Kidney (tissue), 14 donors: ENCODE data around the gene FKBP1B. TPM values are rescaled to one million over a fixed set of nuclear protein-coding genes. Genes with fewer than 3 reads are reported as not detected.

Experiments
- DNase-seq, 5 donors: peaks; one replicate each; pipeline ENCODE4 v3.0.0-alpha.2; 2013 to 2020
- FAIRE-seq: peaks from 2 replicates; lab custom pipeline; 2012; peaks lifted over from hg19 to GRCh38; lab: Jason Lieb, UNC
- H3K27ac ChIP-seq, 2 donors: one replicate each; pipeline ENCODE4 v1.7.0; 2013; ENCODE audit warnings: low read depth in 2 of 2, low read length in 2 of 2, inconsistent platforms in 1 of 2
- H3K27me3 ChIP-seq: one replicate; pipeline ENCODE4 v1.7.1; 2013; ENCODE audit warnings: low read length, inconsistent platforms; ENCODE audit not compliant: control insufficient read depth, insufficient read depth
- H3K36me3 ChIP-seq, 3 donors: one replicate each; pipeline versions ENCODE4 v1.7.0 to v1.7.1; 2013; ENCODE audit warnings: low read length in 3 of 3, control low read depth in 1 of 3, inconsistent platforms in 1 of 3; ENCODE audit not compliant: insufficient read depth in 3 of 3, control insufficient read depth in 2 of 3
- H3K4me1 ChIP-seq, 3 donors: one replicate each; pipeline versions ENCODE4 v1.7.0 to v1.7.1; 2013; ENCODE audit warnings: low read length in 3 of 3, inconsistent platforms in 1 of 3, low read depth in 1 of 3; ENCODE audit not compliant: control insufficient read depth in 2 of 3, insufficient read depth in 2 of 3
- H3K4me3 ChIP-seq, 3 donors: one replicate each; pipeline versions ENCODE4 v1.7.0 to v1.8.1; 2013; ENCODE audit warnings: low read length in 3 of 3, control low read depth in 1 of 3, inconsistent platforms in 1 of 3
- H3K9ac ChIP-seq, 3 donors: one replicate each; pipeline versions ENCODE4 v1.7.0 to v1.7.1; 2013; ENCODE audit warnings: low read length in 3 of 3, control low read depth in 1 of 3, inconsistent platforms in 1 of 3
- H3K9me3 ChIP-seq, 3 donors: one replicate each; pipeline versions ENCODE4 v1.7.0 to v1.7.1; 2013; ENCODE audit warnings: low read length in 3 of 3, control low read depth in 1 of 3, inconsistent platforms in 1 of 3; ENCODE audit not compliant: control insufficient read depth in 2 of 3, insufficient read depth in 1 of 3
- intact Hi-C: fragments of 100-400 bp; cut with DNase I; formaldehyde crosslinking; loops from one replicate; pipeline ENCODE4 v1.11.1; 2022
- polyA plus RNA-seq: library from polyadenylated mRNA; stranded (reverse); fragments of 350-450 nt; fragmentation: Illumina TruSeq; extraction: RNeasy Lipid Tissue Mini Kit (QIAGEN cat#74804); gene quantifications from one replicate; pipeline ENCODE4 v1.2.3, GENCODE V29; 2014; ENCODE audit warnings: low read depth, low replicate concordance; ENCODE audit not compliant: insufficient read depth
- total RNA-seq: library from RNA; stranded (reverse); fragmentation: NEBNext Ultra II Directional; extraction: Animal tissue kit (Norgen Biotek cat#: 25700); gene quantifications from one replicate; pipeline ENCODE4 v1.2.1, GENCODE V29; 2021
- TF ChIP-seq, protein P1 (sequence below): IDR thresholded peaks from 3 replicates; pipeline ENCODE4 v1.5.1; 2012; ENCODE audit warnings: mild to moderate bottlenecking, moderate library complexity, borderline replicate concordance; ENCODE audit not compliant: insufficient read depth; ENCODE audit errors: extremely low read depth
- donor health status: control.
- donor health status: control.
- donor health status: control.
- donor health status: control.
- donor health status: control.
- donor health status: DM: yes; HTN: yes; CAD: no.
- donor health status: Normal renal cell carcinoma (clear cell type).

FKBP1B gene
- total and polyA plus RNA-seq, 2 donors from 2014 or later, result 11.8 to 19.8 TPM

DNA sequence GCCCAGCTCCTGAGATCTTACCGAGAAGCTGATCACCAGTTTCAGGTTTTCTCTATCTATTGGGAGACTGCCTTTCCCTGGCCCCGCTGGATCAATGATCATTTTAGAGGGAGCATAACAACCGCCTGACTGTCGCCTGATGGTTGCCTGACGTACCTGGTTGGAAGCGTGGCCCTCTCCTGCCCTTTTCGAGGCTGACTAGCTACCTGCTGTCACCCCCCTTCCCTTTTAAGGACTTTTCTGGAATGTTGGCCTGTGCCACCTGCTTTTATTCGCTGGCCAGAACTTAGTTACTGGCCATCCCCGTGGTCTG is 40.2 kb upstream of the FKBP1B start:
- TF ChIP-seq, protein P1, sequence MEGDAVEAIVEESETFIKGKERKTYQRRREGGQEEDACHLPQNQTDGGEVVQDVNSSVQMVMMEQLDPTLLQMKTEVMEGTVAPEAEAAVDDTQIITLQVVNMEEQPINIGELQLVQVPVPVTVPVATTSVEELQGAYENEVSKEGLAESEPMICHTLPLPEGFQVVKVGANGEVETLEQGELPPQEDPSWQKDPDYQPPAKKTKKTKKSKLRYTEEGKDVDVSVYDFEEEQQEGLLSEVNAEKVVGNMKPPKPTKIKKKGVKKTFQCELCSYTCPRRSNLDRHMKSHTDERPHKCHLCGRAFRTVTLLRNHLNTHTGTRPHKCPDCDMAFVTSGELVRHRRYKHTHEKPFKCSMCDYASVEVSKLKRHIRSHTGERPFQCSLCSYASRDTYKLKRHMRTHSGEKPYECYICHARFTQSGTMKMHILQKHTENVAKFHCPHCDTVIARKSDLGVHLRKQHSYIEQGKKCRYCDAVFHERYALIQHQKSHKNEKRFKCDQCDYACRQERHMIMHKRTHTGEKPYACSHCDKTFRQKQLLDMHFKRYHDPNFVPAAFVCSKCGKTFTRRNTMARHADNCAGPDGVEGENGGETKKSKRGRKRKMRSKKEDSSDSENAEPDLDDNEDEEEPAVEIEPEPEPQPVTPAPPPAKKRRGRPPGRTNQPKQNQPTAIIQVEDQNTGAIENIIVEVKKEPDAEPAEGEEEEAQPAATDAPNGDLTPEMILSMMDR, result no peak
- no peak for FAIRE-seq
- H3K9ac ChIP-seq, result no peak overlapping the region

GRCh38 chr2:24009680-24010476 is 39.7 kb upstream of the FKBP1B start, which contains the start of gene MFSD2B:
Gene MFSD2B (plus strand): TSS chr2:24010085. CDS start chr2:24010097, 12 bp downstream.
- Histone ChIP-seq H3K4me1 (peaks cover 0 to 2% (median 0%) of the 10 kb centered on the region in 3 donors), H3K9ac (no peak within 1 kb of the TSS), H3K4me3 (no peak within 1 kb of the TSS), H3K27me3 (no peaks in the 10 kb centered on the region), H3K36me3 (no peaks in the 10 kb centered on the region), H3K27ac (no peak within 1 kb of the TSS), H3K9me3 (no peaks in the 10 kb centered on the region)
- FAIRE-seq (no peak), DNase-seq (peak in 3 of 5 donors; percentile 25 to 36 (median 26))
- TF ChIP-seq, protein P1, result no peak
- intact Hi-C loops, result no loop called here

More for the DNA sequence above, 40.2 kb upstream of the FKBP1B start:
- H3K36me3 ChIP-seq, result no peaks in the 10 kb centered on the region
- H3K27ac ChIP-seq, result no peak overlapping the region
- no peaks in the 10 kb centered on the region for H3K27me3 ChIP-seq
- no peak overlapping the region for H3K4me3 ChIP-seq
- peaks cover 0 to 2% (median 0%) of the 10 kb centered on the region in 3 donors for H3K4me1 ChIP-seq
- intact Hi-C loops, result no loop called here
- peak in 1 of 5 donors; percentile 31 for DNase-seq
- no peaks in the 10 kb centered on the region for H3K9me3 ChIP-seq

DNA sequence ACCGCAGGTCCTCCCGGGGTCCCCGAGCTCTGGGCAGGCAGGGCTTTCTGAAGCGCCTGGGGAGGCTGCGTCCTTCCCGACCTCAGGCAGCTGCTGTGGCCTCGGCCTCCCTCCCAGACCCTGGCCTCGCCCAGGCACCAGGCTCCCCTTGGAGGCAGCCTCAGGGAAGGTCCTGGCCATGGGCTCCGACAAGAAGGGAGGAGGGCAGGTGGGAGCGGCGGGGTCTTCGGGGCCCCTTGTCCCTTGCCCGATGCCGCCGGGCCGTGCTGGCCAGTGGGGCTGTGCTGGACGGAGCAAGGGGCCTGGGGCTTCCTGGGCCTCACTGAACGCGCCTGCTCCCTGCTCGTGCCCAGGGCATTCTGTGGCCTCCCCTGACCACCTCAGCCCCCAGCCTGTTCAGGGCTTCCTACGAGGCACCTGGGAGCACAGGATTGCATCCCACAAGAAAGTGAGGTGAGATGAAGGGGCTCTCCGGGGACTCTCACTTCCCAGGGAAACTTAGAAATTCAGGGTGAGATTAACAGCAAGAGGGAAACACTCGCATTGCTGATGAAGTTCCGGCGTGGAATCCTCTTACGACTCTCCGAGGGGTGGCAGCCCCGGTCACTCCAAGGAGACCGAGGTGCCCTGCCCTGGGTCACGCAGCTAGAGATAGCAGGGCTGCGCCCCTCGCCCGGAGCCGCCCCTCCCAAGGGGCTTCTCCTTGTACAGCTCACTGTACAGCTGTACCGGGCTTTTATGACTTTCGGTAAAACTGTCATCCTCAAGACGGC is 38.9 kb upstream of the FKBP1B start:
- FAIRE-seq, result no peak
- DNase-seq, result peak in 2 of 5 donors; percentile 14 to 42
- TF ChIP-seq, protein P1, result no peak
- H3K36me3 ChIP-seq, result no peaks in the 10 kb centered on the region
- H3K4me1 ChIP-seq, result peaks cover 0 to 2% (median 0%) of the 10 kb centered on the region in 3 donors
- H3K9ac ChIP-seq, result no peak overlapping the region
- H3K4me3 ChIP-seq, result no peak overlapping the region
- H3K9me3 ChIP-seq, result no peaks in the 10 kb centered on the region
- no peaks in the 10 kb centered on the region for H3K27me3 ChIP-seq
- intact Hi-C loops, result no loop called here
- no peak overlapping the region for H3K27ac ChIP-seq
